KMS-11 (cell line): ENCODE results near the gene SLC22A6.

Experiments
- H2AFZ ChIP-seq: fragments of 200-600 bp; sonication (generic); 2 replicates; pipeline ENCODE4 v1.6.1; 2016; ENCODE audit warnings: antibody characterized with exemption, mixed run types, low read depth
- H3K27ac ChIP-seq: fragments of 200-600 bp; sonication (generic); 2 replicates; pipeline ENCODE4 v1.6.1; 2016; ENCODE audit warnings: mild to moderate bottlenecking, mixed run types
- H3K27me3 ChIP-seq: fragments of 200-600 bp; sonication (generic); 2 replicates; pipeline ENCODE4 v1.6.1; 2017; ENCODE audit warnings: mild to moderate bottlenecking, low read depth, mixed run types, moderate library complexity; ENCODE audit not compliant: insufficient read depth
- H3K36me3 ChIP-seq: fragments of 200-600 bp; sonication (generic); 2 replicates; pipeline ENCODE4 v1.6.1; 2017; ENCODE audit warnings: mild to moderate bottlenecking, mixed run types; ENCODE audit not compliant: insufficient read depth
- H3K4me1 ChIP-seq: fragments of 200-600 bp; sonication (generic); 2 replicates; pipeline ENCODE4 v1.6.1; 2016; ENCODE audit warnings: mild to moderate bottlenecking, low read depth, mixed run types; ENCODE audit not compliant: poor library complexity, severe bottlenecking
- H3K4me2 ChIP-seq: fragments of 200-600 bp; sonication (generic); 2 replicates; pipeline ENCODE4 v1.7.0; 2016; ENCODE audit warnings: mild to moderate bottlenecking, mixed run types
- H3K4me3 ChIP-seq: fragments of 200-600 bp; sonication (generic); IDR thresholded peaks from 2 replicates; pipeline ENCODE4 v1.6.1; 2017; ENCODE audit warnings: low read depth, low read length, mixed read lengths; ENCODE audit not compliant: insufficient read depth
- H3K79me2 ChIP-seq: fragments of 200-600 bp; sonication (generic); 2 replicates; pipeline ENCODE4 v1.6.1; 2016; ENCODE audit warnings: low read depth, mixed run types; ENCODE audit not compliant: insufficient read depth
- H3K9ac ChIP-seq: fragments of 200-600 bp; sonication (generic); 2 replicates; pipeline ENCODE4 v1.6.1; 2016; ENCODE audit warnings: mild to moderate bottlenecking, mixed run types
- H4K20me1 ChIP-seq: fragments of 200-600 bp; sonication (generic); 2 replicates; pipeline ENCODE4 v1.6.1; 2016; ENCODE audit warnings: mild to moderate bottlenecking, mixed run types; ENCODE audit not compliant: insufficient read depth
- CTCF ChIP-seq: fragments of 200-600 bp; sonication (generic); conservative IDR thresholded peaks from 2 replicates; pipeline ENCODE4 v1.6.1; 2017; ENCODE audit warnings: low read depth, mild to moderate bottlenecking, antibody characterized with exemption, low read length, moderate library complexity, mixed read lengths

Gene SLC22A6

DNA sequence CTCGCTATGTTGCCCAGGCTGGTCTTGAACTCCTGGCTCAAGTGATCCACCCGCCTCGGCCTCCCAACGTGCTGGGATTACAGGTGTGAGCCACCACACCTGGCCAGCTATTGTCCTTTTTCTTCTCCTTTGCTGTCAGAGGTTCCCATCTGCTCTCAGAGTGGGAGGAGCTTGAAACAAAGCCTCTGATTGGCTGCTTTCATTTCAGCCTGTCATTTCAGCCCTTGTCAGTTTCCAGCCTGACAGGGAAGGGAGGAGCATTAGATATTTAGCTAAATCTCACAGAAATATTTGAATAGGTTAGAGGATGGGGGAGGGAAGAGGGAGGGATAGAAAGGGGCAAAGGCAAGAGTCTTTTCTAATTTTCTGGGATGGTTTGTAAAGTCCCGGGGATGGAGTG lies 8.7 kb downstream of the SLC22A6 start:
- no peaks in the 10 kb centered on the region for H3K36me3 ChIP-seq
- H3K4me2 ChIP-seq: no peak overlapping the region
- H3K27ac ChIP-seq: no peak overlapping the region
- H3K4me3 ChIP-seq: no peak overlapping the region
- H2AFZ ChIP-seq: no peak overlapping the region
- H3K27me3 ChIP-seq: no peaks in the 10 kb centered on the region; the same call in 1 of the 2 replicates
- no peaks in the 10 kb centered on the region for H3K4me1 ChIP-seq
- H4K20me1 ChIP-seq: no peaks in the 10 kb centered on the region
- H3K79me2 ChIP-seq: no peaks in the 10 kb centered on the region
- no peak for TF ChIP-seq CTCF
- H3K9ac ChIP-seq: no peak overlapping the region

- 0 out of 2 replicates have a peak, but pooled peaks have one; percentile 17 for TF ChIP-seq CTCF
- Histone ChIP-seq H3K27ac (no peak overlapping the region), H3K4me1 (no peaks in the 10 kb centered on the region), H2AFZ (no peak overlapping the region), H4K20me1 (no peaks in the 10 kb centered on the region), H3K79me2 (no peaks in the 10 kb centered on the region), H3K27me3 (no peaks in the 10 kb centered on the region; the same call in 1 of the 2 replicates), H3K4me2 (no peak overlapping the region), H3K4me3 (no peak overlapping the region), H3K36me3 (no peaks in the 10 kb centered on the region), H3K9ac (no peak overlapping the region)
Measured at GRCh38 chr11:62974848-62975522, 9.8 kb downstream of the SLC22A6 start.

GRCh38 chr11:62965574-62965973 lies 19.2 kb downstream of the SLC22A6 start:
- Histone ChIP-seq H2AFZ (no peak overlapping the region), H3K9ac (no peak overlapping the region), H3K4me1 (no peaks in the 10 kb centered on the region), H3K27me3 (no peaks in the 10 kb centered on the region), H3K27ac (no peak overlapping the region), H3K36me3 (no peaks in the 10 kb centered on the region), H3K4me3 (no peak overlapping the region), H3K79me2 (no peaks in the 10 kb centered on the region), H4K20me1 (no peaks in the 10 kb centered on the region), H3K4me2 (no peak overlapping the region)
- TF ChIP-seq CTCF: no peak

DNA sequence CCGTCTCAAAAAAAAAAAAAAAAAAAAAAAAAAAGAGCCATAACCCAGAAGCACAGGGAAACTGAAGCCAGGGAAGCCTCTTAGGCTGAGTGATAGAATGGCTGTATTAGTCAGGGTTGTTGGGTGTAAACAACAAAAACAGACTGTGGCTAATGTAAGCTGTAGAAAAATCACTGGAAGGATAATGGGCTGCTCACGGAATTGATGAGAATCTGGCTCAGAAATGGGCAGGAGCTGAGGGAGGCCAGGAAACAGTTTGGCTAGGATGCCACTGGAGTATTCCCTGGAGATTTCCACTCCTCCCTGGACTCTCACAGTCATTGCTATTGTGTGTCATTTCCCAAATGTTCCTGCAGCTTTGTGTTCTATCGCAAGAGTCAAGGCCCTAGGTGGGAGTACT lies 22.4 kb downstream of the SLC22A6 start:
- H3K79me2 ChIP-seq: no peaks in the 10 kb centered on the region
- H3K27me3 ChIP-seq: no peaks in the 10 kb centered on the region
- no peak overlapping the region for H3K27ac ChIP-seq
- TF ChIP-seq CTCF: no peak
- no peaks in the 10 kb centered on the region for H3K36me3 ChIP-seq
- no peaks in the 10 kb centered on the region for H4K20me1 ChIP-seq
- no peaks in the 10 kb centered on the region for H3K4me1 ChIP-seq
- no peak overlapping the region for H3K9ac ChIP-seq
- H3K4me2 ChIP-seq: no peak overlapping the region
- no peak overlapping the region for H3K4me3 ChIP-seq
- H2AFZ ChIP-seq: no peak overlapping the region
